Esophagus muscularis mucosa (tissue), 4 donors: ENCODE results near the gene CDH22. TPM values are rescaled to one million over a fixed set of nuclear protein-coding genes. Genes with fewer than 3 reads are reported as not detected.

ENCODE experiments used
- DNase-seq: peaks from one replicate; pipeline ENCODE4 v3.0.0-alpha.2; 2017; ENCODE audit errors: extremely low spot score
- H3K27ac ChIP-seq, 4 donors: fragments of 200-600 bp; sonication (generic); replicated peaks in 1 of 4; 1 replicate in 3 of 4; 2 replicates in 1 of 4; pipeline ENCODE4 v1.5.1; 2016 to 2019; ENCODE audit warnings: mild to moderate bottlenecking in 1 of 4
- H3K27me3 ChIP-seq, 4 donors: fragments of 200-600 bp; sonication (generic); one replicate each; pipeline versions ENCODE4 v1.5.1 to v1.6.0; 2016 to 2019
- H3K36me3 ChIP-seq, 4 donors: fragments of 200-600 bp; sonication (generic); one replicate each; pipeline ENCODE4 v1.5.1; 2016 to 2019
- H3K4me1 ChIP-seq, 4 donors: fragments of 200-600 bp; sonication (generic); one replicate each; pipeline ENCODE4 v1.5.1; 2016 to 2019
- H3K4me3 ChIP-seq, 4 donors: fragments of 200-600 bp; sonication (generic); 1 replicate in 2 of 4; 2 replicates in 2 of 4; pipeline ENCODE4 v1.5.1; 2016 to 2019; ENCODE audit warnings: mild to moderate bottlenecking in 4 of 4, moderate library complexity in 1 of 4
- H3K9me3 ChIP-seq, 4 donors: fragments of 200-600 bp; sonication (generic); 1 replicate in 3 of 4; 2 replicates in 1 of 4; pipeline ENCODE4 v1.5.1; 2016 to 2019
- EP300 ChIP-seq: sonication (generic); formaldehyde crosslinking; IDR thresholded peaks from one replicate; pipeline ENCODE4 v1.6.1; 2017; ENCODE audit warnings: antibody characterized with exemption
- POLR2A ChIP-seq: fragments of 450-650 bp; IDR thresholded peaks from one replicate; pipeline ENCODE4 v1.6.1; 2017; ENCODE audit warnings: antibody characterized with exemption, moderate library complexity, mild to moderate bottlenecking, low read depth
- POLR2AphosphoS5 ChIP-seq, 2 donors: sonication (generic); formaldehyde crosslinking; IDR thresholded peaks; one replicate each; pipeline ENCODE4 v1.6.1; 2017; ENCODE audit warnings: antibody characterized with exemption in 2 of 2
- WGBS: methylation state at CpG from one replicate; pipeline ENCODE4 v1.1.5; 2018; 5-methylcytosine and 5-hydroxymethylcytosine counted together
- intact Hi-C: fragments of 100-400 bp; cut with DNase I; formaldehyde crosslinking; loops from one replicate; pipeline ENCODE4 v1.15.1; 2023
- total RNA-seq, 4 donors: library from RNA; depleted of rRNA; stranded (reverse); fragments of >200 nt; gene quantifications; one replicate each; pipeline versions ENCODE4 v1.1.0 to v1.2.1, GENCODE V29; 2016
- TF ChIP-seq, protein P1 (sequence below), 3 experiments: fragments of 200-600 bp in 2 of 3; fragments of 450-650 bp in 1 of 3; sonication (generic) in 2 of 3; IDR thresholded peaks; one replicate each; pipeline ENCODE4 v1.5.1; 2017 to 2019; ENCODE audit warnings: antibody characterized with exemption in 3 of 3, mild to moderate bottlenecking in 2 of 3, moderate library complexity in 1 of 3

The CDH22 gene
- total RNA-seq, 4 donors from 2014 or later: 0.17 to 0.69 (median 0.42) TPM; not detected in 1

- TF ChIP-seq, protein P1, sequence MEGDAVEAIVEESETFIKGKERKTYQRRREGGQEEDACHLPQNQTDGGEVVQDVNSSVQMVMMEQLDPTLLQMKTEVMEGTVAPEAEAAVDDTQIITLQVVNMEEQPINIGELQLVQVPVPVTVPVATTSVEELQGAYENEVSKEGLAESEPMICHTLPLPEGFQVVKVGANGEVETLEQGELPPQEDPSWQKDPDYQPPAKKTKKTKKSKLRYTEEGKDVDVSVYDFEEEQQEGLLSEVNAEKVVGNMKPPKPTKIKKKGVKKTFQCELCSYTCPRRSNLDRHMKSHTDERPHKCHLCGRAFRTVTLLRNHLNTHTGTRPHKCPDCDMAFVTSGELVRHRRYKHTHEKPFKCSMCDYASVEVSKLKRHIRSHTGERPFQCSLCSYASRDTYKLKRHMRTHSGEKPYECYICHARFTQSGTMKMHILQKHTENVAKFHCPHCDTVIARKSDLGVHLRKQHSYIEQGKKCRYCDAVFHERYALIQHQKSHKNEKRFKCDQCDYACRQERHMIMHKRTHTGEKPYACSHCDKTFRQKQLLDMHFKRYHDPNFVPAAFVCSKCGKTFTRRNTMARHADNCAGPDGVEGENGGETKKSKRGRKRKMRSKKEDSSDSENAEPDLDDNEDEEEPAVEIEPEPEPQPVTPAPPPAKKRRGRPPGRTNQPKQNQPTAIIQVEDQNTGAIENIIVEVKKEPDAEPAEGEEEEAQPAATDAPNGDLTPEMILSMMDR (IDR thresholded peaks at IDR 0.05): no peak
- no peak for TF ChIP-seq POLR2AphosphoS5 (IDR thresholded peaks at IDR 0.05)
- Histone ChIP-seq H3K36me3 (peaks cover 0 to 39% (median 37%) of the 10 kb centered on the region in 4 donors), H3K27ac (no peak overlapping the region), H3K4me1 (peaks cover 14 to 34% (median 33%) of the 10 kb centered on the region in 4 donors), H3K4me3 (no peak overlapping the region), H3K9me3 (no peaks in the 10 kb centered on the region), H3K27me3 (no peaks in the 10 kb centered on the region)
- intact Hi-C loops: no loop called here
- no peak for DNase-seq
- WGBS: 87% methylated on average over 6 of the region's 7 CpGs
These were observed 43.2 kb upstream of the CDH22 start for GRCh38 chr20:46351357-46352058.

- intact Hi-C loops: no loop called here
- peaks cover 8 to 28% (median 27%) of the 10 kb centered on the region in 4 donors for H3K4me1 ChIP-seq
- H3K9me3 ChIP-seq: no peaks in the 10 kb centered on the region
- H3K27ac ChIP-seq: no peak overlapping the region
- DNase-seq: no peak
- H3K4me3 ChIP-seq: no peak overlapping the region
- TF ChIP-seq POLR2AphosphoS5 (IDR thresholded peaks at IDR 0.05): no peak
- no peak for TF ChIP-seq EP300
- TF ChIP-seq, protein P1 (IDR thresholded peaks at IDR 0.05): no peak
- TF ChIP-seq POLR2A: no peak
- H3K27me3 ChIP-seq: no peaks in the 10 kb centered on the region
- WGBS: 87% methylated on average over 8 of the region's 8 CpGs
- H3K36me3 ChIP-seq: peaks cover 0 to 44% (median 38%) of the 10 kb centered on the region in 4 donors
These were observed 42.6 kb upstream of the CDH22 start for GRCh38 chr20:46350986-46351267.

GRCh38 chr20:46350201-46350985 lies 42.1 kb upstream of the CDH22 start:
- intact Hi-C loops: no loop called here
- Histone ChIP-seq H3K36me3 (peaks cover 0 to 41% (median 38%) of the 10 kb centered on the region in 4 donors), H3K27me3 (no peaks in the 10 kb centered on the region), H3K4me1 (peaks cover 8 to 27% (median 23%) of the 10 kb centered on the region in 4 donors), H3K27ac (no peak overlapping the region), H3K4me3 (no peak overlapping the region), H3K9me3 (no peaks in the 10 kb centered on the region)
- WGBS: 56% methylated on average over 12 of the region's 13 CpGs
- DNase-seq: no peak
- TF ChIP-seq POLR2A (no peak), POLR2AphosphoS5 (IDR thresholded peaks at IDR 0.05) (no peak), EP300 (no peak)
- TF ChIP-seq, protein P1 (IDR thresholded peaks at IDR 0.05): no peak

DNA sequence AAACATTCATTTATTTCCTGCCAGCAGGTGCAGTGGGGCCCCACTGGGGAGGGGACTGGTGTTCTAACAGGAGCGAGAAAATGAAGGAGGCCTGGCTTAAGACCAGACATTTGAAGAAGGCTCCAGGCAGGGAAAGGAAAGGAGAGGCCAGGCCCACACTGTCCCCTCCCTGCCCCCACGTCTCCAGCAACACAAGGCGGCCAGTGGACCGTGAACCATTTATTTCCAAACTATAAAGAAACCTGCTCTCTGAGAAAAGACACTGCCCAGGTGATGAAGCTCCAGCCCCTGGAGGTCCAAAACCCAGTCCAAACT lies 41.4 kb upstream of the CDH22 start:
- Histone ChIP-seq H3K27me3 (no peaks in the 10 kb centered on the region), H3K4me1 (peaks cover 8 to 27% (median 22%) of the 10 kb centered on the region in 4 donors), H3K27ac (no peak overlapping the region), H3K9me3 (no peaks in the 10 kb centered on the region), H3K36me3 (peaks cover 0 to 39% (median 37%) of the 10 kb centered on the region in 4 donors), H3K4me3 (no peak overlapping the region)
- no peak for DNase-seq
- TF ChIP-seq, protein P1 (IDR thresholded peaks at IDR 0.05): no peak
- TF ChIP-seq EP300: no peak
- no peak for TF ChIP-seq POLR2A
- TF ChIP-seq POLR2AphosphoS5 (IDR thresholded peaks at IDR 0.05): no peak
- WGBS: 76% methylated on average over 4 of the region's 4 CpGs
- intact Hi-C loops: loop anchor here (5.0 kb wide), 1 partner anchor 217 kb away; no protein-coding TSS in a partner anchor
